Transverse colon (tissue), 4 donors: ENCODE data around the gene ESRRG. TPM values are rescaled to one million over a fixed set of nuclear protein-coding genes. Genes with fewer than 3 reads are reported as not detected.

ENCODE experiments used
- DNase-seq: peaks from one replicate; pipeline ENCODE4 v3.0.0-alpha.2; 2019
- H3K27ac ChIP-seq, 4 donors: fragments of 200-600 bp; sonication (generic); 2 replicates each; pipeline ENCODE4 v1.5.1; 2016 to 2018; ENCODE audit warnings: inconsistent platforms in 4 of 4
- H3K27me3 ChIP-seq: fragments of 200-600 bp; sonication (generic); 2 replicates; pipeline ENCODE4 v1.5.1; 2017; ENCODE audit warnings: inconsistent platforms
- H3K36me3 ChIP-seq, 4 donors: fragments of 200-600 bp; sonication (generic); 2 replicates each; pipeline ENCODE4 v1.5.1; 2017 to 2019; ENCODE audit warnings: inconsistent platforms in 4 of 4
- H3K4me1 ChIP-seq, 4 donors: fragments of 200-600 bp; sonication (generic); 2 replicates each; pipeline ENCODE4 v1.5.1; 2017 to 2020; ENCODE audit warnings: inconsistent platforms in 4 of 4
- H3K4me3 ChIP-seq, 4 donors: fragments of 200-600 bp; sonication (generic); 1 replicate in 1 of 4; 2 replicates in 3 of 4; pipeline versions ENCODE4 v1.5.1 to v1.6.1; 2017 to 2019; ENCODE audit warnings: inconsistent platforms in 4 of 4
- H3K9me3 ChIP-seq, 2 donors: fragments of 200-600 bp; sonication (generic); 2 replicates each; pipeline ENCODE4 v1.5.1; 2017 to 2019; ENCODE audit warnings: inconsistent platforms in 2 of 2
- CTCF ChIP-seq, 5 experiments: fragments of 200-600 bp in 3 of 5; fragments of 450-650 bp in 2 of 5; sonication (generic) in 3 of 5; IDR thresholded peaks; 1 replicate in 2 of 5; 2 replicates in 3 of 5; pipeline ENCODE4 v1.5.1; 2016 to 2017; ENCODE audit warnings: antibody characterized with exemption in 5 of 5, inconsistent platforms in 3 of 5, mild to moderate bottlenecking in 2 of 5, moderate library complexity in 1 of 5
- EP300 ChIP-seq: sonication (generic); formaldehyde crosslinking; IDR thresholded peaks from one replicate; pipeline ENCODE4 v1.6.1; 2017; ENCODE audit warnings: antibody characterized with exemption, low read depth
- POLR2A ChIP-seq: fragments of 450-650 bp; IDR thresholded peaks from one replicate; pipeline ENCODE4 v1.6.1; 2016; ENCODE audit warnings: antibody characterized with exemption, mild to moderate bottlenecking, moderate library complexity
- POLR2AphosphoS5 ChIP-seq, 3 donors: sonication (generic); formaldehyde crosslinking; IDR thresholded peaks; one replicate each; pipeline ENCODE4 v1.6.1; 2016; ENCODE audit warnings: antibody characterized with exemption in 3 of 3
- WGBS, 2 donors: methylation state at CpG; one replicate each; pipeline ENCODE4 v1.1.5; 2018; ENCODE audit warnings: low coverage in 1 of 2; 5-methylcytosine and 5-hydroxymethylcytosine counted together
- in situ Hi-C, 4 donors: fragments of 200-750 bp; cut with MboI; loops; one replicate each; pipeline versions ENCODE4 v1.15.0 to v1.15.1; 2017; ENCODE audit warnings: low sequenced_read_pairs in 3 of 4, low pct_ligation_motif_present in 1 of 4, low pct_unique_long_range_greater_than_20kb in 1 of 4
- intact Hi-C: fragments of 100-400 bp; cut with DNase I; formaldehyde crosslinking; loops from one replicate; pipeline ENCODE4 v1.15.1; 2023; ENCODE audit warnings: low total_unique reads
- total RNA-seq, 4 donors: library from RNA; depleted of rRNA; stranded (reverse); fragments of >200 nt; gene quantifications; one replicate each; pipeline ENCODE4 v1.1.0, GENCODE V29; 2016

Gene ESRRG
- total RNA-seq, 4 donors from 2014 or later: 0.20 to 1.5 (median 0.50) TPM

- H3K36me3 ChIP-seq: no peaks in the 10 kb centered on the region
- TF ChIP-seq POLR2A (no peak), EP300 (no peak), POLR2AphosphoS5 (IDR thresholded peaks at IDR 0.05) (no peak), CTCF (IDR thresholded peaks at IDR 0.05) (no peak)
- WGBS, 2 donors: 76 to 90% methylated on average over 4 of the region's 4 CpGs
- no peak overlapping the region for H3K27ac ChIP-seq
- H3K4me1 ChIP-seq: no peaks in the 10 kb centered on the region
- DNase-seq: no peak
- in situ Hi-C loops (no loop called here), intact Hi-C loops (no loop called here)
- no peaks in the 10 kb centered on the region for H3K9me3 ChIP-seq
- H3K27me3 ChIP-seq: no peaks in the 10 kb centered on the region
- no peak overlapping the region for H3K4me3 ChIP-seq
Observed at GRCh38 chr1:216616425-216616824, 106.8 kb downstream of the ESRRG start.

GRCh38 chr1:216614011-216614934, 109.0 kb downstream of the ESRRG start:
- Histone ChIP-seq H3K4me1 (no peaks in the 10 kb centered on the region), H3K27me3 (no peaks in the 10 kb centered on the region), H3K4me3 (no peak overlapping the region), H3K27ac (no peak overlapping the region), H3K36me3 (no peaks in the 10 kb centered on the region), H3K9me3 (no peaks in the 10 kb centered on the region)
- intact Hi-C loops: no loop called here
- TF ChIP-seq CTCF (IDR thresholded peaks at IDR 0.05): no peak
- TF ChIP-seq POLR2AphosphoS5 (IDR thresholded peaks at IDR 0.05): no peak
- no peak for TF ChIP-seq POLR2A
- no peak for TF ChIP-seq EP300
- DNase-seq: no peak
- in situ Hi-C loops: no loop called here
- WGBS, 2 donors: 88 to 92% methylated on average over 6 to 12 of the region's 12 CpGs

GRCh38 chr1:216612291-216612690, 110.9 kb downstream of the ESRRG start:
- Histone ChIP-seq H3K4me1 (no peaks in the 10 kb centered on the region), H3K27ac (no peak overlapping the region), H3K36me3 (no peaks in the 10 kb centered on the region), H3K4me3 (no peak overlapping the region), H3K27me3 (no peaks in the 10 kb centered on the region), H3K9me3 (no peaks in the 10 kb centered on the region)
- in situ Hi-C loops: no loop called here
- TF ChIP-seq CTCF (IDR thresholded peaks at IDR 0.05) (no peak), EP300 (no peak), POLR2AphosphoS5 (IDR thresholded peaks at IDR 0.05) (no peak), POLR2A (no peak)
- no peak for DNase-seq
- 80 to 82% methylated on average over 1 to 2 of the region's 2 CpGs for WGBS, 2 donors
- intact Hi-C loops: no loop called here

- Histone ChIP-seq H3K27me3 (no peaks in the 10 kb centered on the region), H3K36me3 (no peaks in the 10 kb centered on the region), H3K27ac (no peak overlapping the region), H3K4me3 (no peak overlapping the region), H3K4me1 (no peaks in the 10 kb centered on the region), H3K9me3 (no peaks in the 10 kb centered on the region)
- TF ChIP-seq EP300 (no peak), CTCF (IDR thresholded peaks at IDR 0.05) (no peak), POLR2AphosphoS5 (IDR thresholded peaks at IDR 0.05) (no peak)
- in situ Hi-C loops (no loop called here), intact Hi-C loops (no loop called here)
- WGBS, 2 donors: 66 to 74% methylated on average over 5 of the region's 5 CpGs
- DNase-seq: no peak
Observed at GRCh38 chr1:216607067-216607697, 116.0 kb downstream of the ESRRG start.
